ENCODE results near the gene TRIM8.

TRIM8 gene, protein sequence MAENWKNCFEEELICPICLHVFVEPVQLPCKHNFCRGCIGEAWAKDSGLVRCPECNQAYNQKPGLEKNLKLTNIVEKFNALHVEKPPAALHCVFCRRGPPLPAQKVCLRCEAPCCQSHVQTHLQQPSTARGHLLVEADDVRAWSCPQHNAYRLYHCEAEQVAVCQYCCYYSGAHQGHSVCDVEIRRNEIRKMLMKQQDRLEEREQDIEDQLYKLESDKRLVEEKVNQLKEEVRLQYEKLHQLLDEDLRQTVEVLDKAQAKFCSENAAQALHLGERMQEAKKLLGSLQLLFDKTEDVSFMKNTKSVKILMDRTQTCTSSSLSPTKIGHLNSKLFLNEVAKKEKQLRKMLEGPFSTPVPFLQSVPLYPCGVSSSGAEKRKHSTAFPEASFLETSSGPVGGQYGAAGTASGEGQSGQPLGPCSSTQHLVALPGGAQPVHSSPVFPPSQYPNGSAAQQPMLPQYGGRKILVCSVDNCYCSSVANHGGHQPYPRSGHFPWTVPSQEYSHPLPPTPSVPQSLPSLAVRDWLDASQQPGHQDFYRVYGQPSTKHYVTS

DNA sequence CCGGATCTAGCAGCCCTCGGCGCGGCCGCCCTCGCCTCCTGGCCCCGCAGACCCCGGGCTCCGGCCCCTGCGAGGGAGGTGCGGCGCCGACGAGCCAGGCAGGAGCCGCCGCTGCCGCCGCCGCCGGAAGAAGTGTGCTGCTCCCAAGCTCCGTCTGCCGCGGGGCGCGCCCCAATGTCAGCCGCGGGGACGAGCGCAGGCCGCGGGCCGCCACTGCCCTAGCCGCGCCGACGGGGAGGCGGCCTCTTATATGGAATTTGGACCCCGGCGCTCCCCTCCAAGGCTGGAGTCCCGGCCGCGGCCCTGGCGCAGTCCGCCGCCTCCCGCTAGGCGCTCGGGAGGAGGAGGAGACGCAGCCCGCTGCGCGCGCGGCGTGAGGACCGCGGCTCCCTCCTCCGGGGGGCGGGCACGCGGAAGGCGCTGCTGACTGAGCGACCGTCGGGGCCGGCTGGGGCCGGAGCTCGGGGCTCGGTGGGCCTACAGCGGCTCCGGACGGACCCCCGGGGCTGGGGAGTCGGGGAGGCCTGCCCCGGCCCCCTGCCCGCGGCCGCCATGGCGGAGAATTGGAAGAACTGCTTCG, at the start of gene TRIM8:
TSS of gene TRIM8 (plus strand) at position 414 of the 580 bp plus-strand sequence. CDS start at position 553, 139 bp downstream.
- DNase-seq, result no peak

DNA sequence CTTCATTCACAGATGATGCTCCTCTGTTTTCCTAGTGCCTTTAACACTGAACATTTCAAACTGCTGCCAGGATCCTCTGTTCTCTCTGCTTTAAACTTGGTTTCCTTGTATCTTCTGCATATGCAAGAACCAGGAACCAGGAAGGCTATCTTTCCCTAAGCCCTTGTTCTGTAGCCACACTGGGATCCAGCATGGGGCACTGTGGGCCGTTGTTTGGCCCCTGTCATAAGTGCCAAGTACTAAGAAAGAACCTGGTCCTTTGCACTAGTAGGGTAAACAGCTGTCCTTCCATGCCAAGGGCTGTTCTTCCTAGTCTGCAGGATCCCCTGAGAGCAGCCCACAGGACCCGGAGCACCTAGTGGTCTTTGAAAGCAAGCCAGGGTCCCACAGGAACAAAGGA, 49.0 kb upstream of the TRIM8 start:
- no peak for DNase-seq

DNA sequence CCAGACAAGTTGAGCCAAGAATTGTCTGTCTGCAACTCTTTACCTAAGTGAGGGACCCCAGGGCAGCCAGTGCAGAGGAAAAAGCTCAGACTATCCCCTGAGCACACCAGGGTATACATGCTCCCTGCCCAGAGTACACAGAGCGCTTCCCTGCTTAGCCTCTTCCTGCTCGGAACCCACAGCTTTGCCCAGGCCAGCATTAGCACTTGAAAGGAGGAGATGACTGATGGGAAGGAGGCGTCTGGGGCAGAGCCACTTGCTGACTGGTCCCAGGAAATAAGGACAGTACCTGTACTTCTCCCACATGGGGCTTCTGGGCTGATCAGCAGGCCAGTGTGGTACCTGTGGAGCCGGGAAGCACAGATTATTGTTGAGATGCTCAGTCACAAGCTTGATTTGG, 48.4 kb upstream of the TRIM8 start:
- DNase-seq, result no peak

DNA sequence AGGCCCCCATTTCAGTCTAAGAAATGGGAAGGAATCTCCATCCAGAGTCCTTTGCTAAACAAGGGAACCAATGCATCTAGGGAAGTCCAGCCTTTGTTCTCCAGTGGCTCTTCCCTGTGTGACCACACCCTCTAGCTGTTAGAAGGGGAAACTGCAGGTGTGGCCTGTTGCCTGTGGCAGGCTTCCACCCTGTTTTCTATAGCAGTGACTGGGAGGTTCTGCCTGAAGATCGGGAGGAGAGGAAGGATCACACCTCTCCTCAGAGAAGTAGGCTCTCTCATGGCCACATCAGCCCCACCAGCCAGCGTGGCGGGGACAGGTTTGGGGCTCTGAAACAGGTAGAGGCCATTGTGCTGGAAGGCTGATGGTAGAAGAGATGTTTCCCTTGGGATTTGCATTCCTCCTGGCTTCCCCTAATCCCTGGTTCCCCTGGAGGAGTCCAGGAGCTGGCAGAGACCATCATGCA, 47.7 kb upstream of the TRIM8 start:
- peak; percentile 4 for DNase-seq

DNA sequence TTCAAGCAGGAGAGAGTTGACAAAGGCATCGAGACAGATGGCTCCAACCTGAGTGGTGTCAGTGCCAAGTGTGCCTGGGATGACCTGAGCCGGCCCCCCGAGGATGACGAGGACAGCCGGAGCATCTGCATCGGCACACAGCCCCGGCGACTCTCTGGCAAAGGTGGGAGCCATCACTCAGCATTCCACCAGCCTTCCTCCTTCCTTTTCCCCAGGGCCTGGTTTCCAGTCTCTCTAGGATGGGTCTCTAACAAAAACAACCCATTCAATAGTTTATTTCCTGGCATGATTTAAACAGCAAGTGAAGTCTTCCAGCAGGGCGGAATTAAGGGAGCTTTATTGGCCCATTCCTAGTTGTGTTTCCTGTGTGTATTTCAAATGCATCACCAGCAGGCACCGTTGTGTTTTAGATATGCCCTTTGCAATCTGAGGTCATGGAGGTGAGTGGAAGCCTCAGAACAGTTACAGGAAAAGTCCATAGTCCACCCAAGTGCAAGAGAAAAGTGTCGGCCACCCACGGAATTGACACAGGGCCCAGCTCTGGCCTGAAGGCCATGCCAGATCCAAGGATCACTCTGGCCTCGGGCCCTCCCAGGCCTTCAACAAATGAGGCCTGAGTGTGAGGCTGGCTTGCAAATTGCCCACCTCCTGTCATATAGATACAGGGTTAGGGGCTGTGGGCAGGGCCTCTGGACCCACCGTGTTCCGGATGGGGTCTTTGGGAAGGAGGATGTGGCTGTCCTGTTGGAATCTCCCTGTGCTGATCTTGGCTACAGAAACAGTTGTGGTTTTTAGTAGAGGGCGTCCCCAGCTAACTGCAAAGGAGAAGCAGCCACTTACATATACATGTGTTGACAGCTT, 46.9 kb upstream of the TRIM8 start:
- no peak for DNase-seq

DNA sequence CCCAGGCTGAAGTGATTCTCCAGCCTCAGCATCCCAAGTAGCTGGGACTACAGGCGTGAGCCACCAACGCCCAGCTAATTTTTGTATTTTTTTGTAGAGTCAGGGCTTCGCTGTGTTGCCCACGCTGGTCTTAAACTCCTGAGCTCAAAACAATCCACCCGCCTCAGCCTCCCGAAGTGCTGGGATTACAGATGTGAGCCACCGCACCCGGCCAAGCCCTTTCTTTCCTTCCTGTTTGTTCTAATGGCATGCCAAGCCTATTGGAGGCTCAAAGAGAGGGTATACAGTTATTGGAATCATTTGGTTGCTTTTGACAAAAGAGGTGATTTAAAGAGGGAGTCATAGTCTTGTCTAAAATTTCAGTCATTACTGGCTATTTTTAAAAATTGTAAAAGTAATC, 46.0 kb upstream of the TRIM8 start:
- DNase-seq, result no peak

DNA sequence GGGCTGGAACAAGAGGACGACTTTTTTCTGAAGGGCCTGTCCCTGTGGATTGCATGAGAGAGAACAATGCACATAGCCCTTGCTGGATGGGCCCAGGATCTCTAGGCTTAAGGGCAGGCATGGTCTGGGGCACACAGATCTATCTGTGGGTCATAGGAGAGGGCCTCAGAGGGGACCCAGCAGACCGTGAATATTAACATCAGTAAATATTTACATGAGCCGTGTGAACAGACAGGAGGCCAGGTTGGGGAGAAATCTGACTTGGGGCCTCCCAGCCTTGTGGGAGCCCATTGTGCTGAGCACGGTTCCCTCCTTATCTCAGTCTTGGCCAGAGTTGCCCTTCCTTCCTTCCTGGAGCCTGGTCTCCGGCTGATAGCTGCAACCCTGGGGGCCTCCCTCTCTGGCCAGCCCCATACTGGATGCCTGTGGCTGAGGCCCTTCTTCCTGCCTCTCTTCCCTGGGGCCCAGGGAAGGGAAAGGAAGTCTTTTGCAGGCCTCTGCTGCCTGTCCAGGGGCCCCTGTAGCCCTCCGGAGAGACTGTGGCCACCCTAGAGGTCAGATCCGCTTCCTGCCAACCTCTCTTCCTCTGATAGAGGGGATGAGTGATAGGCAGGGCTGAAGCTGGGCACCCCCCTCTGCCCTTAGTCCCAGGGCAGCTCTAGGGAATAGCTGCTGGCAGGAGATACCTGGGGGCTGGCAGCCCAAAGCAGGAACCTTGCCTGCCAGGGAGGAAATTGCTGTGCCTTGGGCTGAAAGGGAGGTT, 44.5 kb upstream of the TRIM8 start:
- no peak for DNase-seq

DNA sequence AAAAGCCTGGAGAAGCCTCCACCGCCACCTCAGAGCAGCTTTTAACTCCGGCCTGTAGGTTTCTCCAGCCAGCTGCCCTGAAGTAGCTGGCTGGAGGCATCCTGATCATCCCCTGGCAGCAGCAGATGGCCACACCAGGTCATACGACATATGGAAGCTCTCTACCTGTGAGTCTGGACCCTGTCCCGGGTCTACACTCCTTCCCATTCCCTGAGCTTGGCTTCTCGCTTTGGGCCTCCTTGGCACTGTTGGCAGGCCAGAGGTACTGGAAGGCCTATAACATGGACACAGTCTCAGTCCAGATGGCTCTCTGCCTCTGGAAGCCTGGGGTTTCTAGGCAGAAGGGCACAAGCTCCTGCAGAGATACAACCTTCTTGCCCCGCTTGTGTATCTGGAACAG, 43.5 kb upstream of the TRIM8 start:
- DNase-seq, result no peak

DNA sequence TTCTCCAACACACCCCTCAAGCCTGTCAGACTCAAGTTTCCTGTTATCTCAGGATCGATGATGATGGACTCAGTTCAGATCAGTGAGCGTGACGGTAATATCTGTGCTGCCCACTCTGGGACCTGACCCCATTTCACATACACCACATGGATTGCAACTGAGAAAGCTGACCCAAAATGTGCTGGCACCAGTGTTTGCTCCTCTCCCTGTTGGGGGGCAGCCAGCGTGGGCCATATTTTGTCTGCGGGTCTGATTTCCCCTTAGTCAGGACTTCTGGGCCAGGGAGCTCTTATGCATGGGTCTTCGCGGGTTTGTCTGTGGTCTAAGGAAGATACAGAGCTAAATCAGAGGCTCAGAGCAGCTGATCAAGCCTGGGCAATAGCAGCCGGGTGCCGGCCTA, 42.6 kb upstream of the TRIM8 start:
- no peak for DNase-seq

DNA sequence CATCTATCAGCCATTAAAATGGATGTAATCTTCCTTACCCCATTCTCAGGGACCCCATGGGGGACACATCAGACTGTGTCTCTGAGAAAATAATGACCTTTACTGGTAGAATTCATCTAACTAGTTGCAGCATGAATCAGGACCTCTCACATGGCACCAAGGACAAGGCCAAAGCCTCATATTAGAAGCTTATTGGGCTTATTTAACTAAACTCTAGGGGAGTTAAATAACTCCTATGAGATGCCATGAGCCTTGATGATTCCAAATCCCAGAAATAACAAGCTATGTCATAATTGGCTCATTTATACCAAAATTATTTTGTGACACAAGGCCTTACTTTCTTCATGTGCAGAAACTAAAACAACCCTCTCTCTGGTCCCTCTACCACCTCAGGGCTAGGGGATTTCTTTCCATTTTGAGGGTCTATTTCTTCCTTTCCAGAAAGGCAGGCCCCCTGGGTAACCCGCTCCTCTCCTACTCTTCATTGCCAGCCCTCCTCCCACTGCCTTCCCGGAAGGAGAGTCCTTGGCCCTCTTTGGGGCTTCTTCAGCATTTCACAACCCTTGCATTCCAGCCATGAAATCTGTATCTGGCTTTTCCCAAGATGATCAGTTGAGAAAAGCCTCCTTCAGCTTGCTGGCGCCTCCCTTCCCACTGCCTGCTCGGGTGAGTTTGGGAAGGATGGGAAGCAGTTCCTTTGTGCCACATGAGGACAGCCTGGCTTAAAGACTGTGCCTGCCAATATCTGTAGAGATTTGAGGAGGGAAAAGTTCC, 41.8 kb upstream of the TRIM8 start:
- no peak for DNase-seq

DNA sequence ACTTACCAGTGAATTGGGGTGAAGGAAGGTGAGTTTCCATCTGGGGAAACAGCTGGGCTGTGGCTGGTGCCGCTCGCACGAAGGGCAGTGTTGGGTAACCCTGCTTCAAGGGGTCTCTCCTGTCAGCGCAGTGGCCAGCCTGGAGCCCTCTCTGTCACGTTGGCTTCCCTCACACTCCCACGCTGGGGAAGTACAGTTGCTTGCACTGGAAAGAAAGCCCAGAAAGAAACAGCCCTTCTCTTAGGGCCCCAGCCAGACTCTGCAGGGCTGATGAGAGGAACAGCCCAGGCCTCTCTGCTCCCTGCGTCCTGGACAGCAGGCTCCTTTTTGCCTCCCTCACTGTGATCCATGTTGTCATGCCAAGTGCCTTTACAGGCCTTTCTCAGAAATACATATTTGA, 40.3 kb upstream of the TRIM8 start:
- no peak for DNase-seq

DNA sequence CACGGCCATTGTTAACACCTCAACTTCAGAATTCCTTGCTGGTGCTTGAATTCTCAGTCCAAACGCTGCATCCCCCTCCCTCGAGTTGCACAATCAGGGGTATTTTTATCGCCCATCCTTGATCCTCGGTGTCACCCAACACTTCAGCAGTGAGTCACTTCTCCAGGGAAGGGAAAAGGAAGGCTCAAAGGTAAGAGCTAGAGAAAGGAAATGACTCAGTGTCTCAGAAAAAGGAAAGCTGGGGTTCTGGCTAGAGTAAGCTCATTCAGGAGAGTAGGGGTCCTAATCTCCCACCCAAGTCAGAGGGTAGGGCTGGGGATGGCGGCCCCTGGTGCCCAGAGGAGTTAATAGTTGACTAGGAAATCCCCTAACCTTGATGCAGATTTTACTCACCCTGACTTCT, 39.8 kb upstream of the TRIM8 start:
- no peak for DNase-seq

DNA sequence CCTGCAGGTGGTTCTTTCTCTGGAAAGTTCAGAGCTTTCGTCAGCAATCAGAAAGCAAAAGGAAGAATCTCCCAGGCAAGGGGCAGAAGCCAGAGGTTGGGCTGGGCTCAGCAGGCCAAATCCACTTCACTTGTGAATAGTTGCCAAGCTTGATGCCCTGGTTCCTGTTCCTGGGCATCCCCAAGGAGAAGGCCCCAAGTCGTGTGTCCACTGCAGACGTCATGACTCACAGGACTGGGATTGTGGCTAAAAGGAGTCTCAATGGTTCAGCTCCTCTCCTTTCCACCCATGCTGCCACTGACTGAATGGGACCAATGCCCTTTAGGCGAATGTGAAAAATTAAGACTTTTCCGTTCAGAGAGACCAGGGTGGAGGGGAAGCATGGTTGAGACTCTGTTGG, 38.6 kb upstream of the TRIM8 start:
- DNase-seq, result no peak

DNA sequence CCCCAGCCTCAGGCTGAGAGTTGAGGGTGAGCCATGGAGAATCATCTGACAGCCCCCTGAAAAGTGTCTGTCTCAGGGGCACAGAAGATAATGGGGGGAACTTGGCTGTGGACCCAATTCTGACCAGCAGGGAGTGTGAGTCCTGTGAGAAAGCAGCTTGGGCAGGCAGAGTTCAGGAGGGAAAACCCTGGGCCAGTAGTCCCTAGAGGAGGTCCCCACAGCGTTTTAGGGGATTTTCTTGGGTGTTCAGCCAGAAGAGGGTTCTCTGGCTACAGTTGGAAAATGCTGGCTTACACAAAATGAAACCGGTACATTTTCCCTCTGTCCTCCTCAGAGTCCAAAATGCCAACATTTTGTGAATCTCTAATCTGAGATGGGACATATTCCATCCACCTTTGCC, 35.8 kb upstream of the TRIM8 start:
- DNase-seq, result no peak

DNA sequence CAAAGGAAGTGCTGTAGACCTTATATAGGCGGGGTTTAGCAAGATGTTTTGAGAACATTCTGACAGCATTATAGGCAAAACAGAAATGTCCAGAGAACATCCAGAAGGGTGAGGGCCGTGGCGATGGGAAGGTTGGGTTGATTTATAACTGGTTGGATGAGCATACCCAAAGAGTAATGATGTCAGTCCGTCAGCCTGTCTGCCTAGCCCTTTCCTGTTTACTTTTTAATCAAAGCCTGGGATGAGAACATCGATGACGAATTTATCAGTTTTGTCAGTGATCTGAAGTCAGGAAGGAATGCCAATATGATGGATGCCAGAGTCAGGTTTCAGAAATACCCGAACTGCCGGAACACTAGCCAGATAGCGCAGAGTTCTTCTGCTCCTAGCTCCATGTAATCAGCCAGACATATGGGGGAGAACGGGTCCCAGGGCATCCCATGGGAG, 33.8 kb upstream of the TRIM8 start:
- DNase-seq, result no peak

DNA sequence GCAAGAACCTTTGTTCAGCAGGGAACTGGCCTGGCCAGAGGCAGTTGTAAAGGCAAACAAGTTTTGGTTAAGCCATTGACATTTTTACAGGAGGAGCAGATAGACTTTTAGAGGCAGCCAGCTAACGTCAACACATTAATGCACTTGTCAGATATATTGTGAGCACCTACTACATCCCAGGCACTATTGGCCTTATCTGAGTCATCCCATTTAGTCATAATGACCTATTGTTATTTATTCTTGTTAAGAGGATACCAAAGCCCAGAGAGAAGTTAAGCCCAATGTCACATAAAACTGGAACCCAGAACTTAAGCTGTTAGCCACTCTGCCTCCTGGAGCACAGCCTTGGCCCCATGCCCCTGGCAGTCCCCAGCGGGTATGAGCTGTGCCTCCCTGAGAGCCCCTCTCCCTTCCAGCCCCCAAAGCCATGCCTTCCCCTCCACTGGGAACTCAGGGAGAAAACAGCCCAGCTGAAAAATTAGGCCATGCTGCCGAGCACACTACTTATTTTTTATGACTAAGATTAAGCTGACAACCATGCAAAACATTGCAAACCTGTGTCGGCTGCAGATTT, 32.7 kb upstream of the TRIM8 start:
- DNase-seq, result no peak

DNA sequence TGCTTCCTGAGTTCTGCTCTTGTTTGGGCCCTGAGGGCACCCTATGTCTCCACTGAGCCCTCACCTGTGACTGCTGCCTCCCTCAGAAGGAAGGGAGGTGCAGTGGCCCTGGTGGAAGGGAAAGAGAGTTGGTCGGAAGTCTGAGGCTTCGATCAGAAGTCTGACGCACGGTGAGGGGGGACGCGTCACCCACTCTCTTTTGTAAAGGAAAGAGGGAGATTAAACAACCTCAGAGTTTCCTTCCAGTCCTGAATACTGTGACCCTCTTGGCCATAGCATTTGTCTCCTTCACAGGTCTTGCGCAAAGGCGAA, 31.4 kb upstream of the TRIM8 start:
- DNase-seq, result no peak

DNA sequence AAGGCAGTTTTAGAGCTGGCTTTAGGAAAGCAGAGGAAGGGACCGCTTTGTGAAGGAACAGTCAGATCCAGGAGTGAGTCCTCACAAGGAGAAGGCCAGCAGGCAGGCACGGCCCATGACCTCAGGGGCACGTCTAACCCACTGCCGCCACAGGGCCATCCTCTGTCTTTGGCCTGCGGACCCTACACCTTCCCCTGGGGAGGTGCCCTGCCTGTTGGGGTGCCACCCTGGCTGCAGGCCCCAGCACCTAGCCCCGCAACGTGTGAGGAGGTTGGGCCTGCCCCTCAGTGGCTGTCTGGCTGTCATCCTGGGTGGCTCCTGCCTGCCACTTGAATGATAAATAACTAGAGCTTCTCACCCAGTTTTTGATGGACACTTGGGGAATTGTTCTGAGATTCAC, 31.0 kb upstream of the TRIM8 start:
- no peak for DNase-seq

DNA sequence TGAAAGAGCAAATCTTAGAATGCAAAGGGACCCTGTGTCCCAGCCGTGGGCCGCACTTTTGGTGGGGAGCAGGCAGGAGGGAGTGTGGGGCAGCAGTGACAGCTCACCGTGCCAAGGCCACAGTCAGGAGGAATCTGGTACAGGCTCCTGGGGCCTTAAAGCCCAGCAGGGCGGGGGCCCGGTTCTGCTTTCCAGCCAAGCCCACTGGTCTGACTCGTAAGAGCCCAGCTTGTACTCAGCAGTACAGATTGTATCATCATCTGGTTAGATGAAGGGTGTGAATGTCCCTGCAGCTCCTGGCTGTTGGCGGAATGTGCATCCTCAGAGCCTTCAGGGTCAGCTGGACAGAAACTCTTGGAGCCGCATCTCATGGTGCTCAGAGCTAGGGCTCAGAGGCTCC, 30.5 kb upstream of the TRIM8 start:
- DNase-seq, result no peak

DNA sequence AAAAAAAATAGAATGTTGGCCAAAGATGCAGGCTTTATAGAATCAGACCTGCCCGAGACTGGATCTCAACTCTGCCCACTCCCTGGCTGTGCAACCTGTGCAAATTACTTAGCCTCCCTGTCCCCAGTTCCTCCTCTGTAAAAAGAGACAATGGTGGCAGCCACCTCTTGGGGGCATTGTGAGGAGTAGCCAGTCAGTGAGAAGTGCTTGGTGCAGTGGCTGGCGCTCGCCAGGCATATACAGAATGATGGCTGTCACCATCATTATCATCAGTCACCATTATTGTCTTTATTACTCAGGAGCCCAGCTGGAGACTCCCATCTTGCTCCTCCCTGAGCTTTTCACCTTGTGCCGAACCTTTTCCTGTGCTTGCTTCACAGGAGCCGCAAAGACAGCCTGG, 29.4 kb upstream of the TRIM8 start:
- DNase-seq, result no peak

DNA sequence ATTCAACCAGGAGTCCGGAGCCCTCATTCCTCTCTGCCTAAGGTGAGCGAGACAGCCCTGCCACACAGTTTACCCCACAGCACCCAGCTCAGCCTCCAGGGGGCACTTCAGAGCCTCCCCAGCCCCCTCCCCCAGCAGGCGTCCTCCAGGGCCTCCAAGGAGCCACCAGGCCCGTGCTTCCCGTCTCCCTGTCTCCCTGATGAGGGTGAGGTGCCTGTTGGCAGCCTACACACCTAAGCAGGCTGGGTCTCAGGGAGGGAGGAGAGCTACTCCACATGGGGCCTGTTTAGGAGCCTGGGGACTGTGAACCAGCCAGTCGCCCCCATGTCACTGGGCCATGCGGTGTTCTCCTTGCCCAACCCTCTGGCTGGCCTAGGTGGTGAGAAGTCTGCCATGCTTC, 28.9 kb upstream of the TRIM8 start:
- DNase-seq, result no peak
